H1 (cell line): Measurements from ENCODE around the gene MCC.

Source experiments
- ATF3 ChIP-seq: IDR thresholded peaks from 2 replicates; pipeline ENCODE4 v1.6.1; 2011; ENCODE audit warnings: low read depth, mild to moderate bottlenecking, low read length; ENCODE audit not compliant: insufficient read depth
- CEBPB ChIP-seq: IDR thresholded peaks from 2 replicates; pipeline ENCODE4 v1.6.1; 2012; ENCODE audit warnings: low read depth, low read length
- CTCF ChIP-seq, 3 experiments: IDR thresholded peaks; 1 replicate in 2 of 3; 2 replicates in 1 of 3; pipeline versions ENCODE4 v1.5.1 to v1.6.1; 2011; ENCODE audit warnings: low read length in 3 of 3, mild to moderate bottlenecking in 3 of 3, inconsistent platforms in 2 of 3, low read depth in 1 of 3, moderate library complexity in 1 of 3; ENCODE audit not compliant: insufficient read depth in 1 of 3; ENCODE audit errors: control extremely low read depth in 1 of 3
- EZH2 ChIP-seq: fragments of 200-600 bp; sonication (generic); IDR thresholded peaks from 2 replicates; pipeline ENCODE4 v1.7.1; 2012; ENCODE audit warnings: low read depth, mild to moderate bottlenecking, moderate library complexity, low read length, inconsistent platforms; ENCODE audit not compliant: severe bottlenecking
- RAD21 ChIP-seq, 2 experiments: IDR thresholded peaks in 1 of 2; conservative IDR thresholded peaks in 1 of 2; 2 replicates each; pipeline ENCODE4 v1.6.1; 2011; ENCODE audit warnings: low read depth in 2 of 2, low read length in 2 of 2, improper control_type of control experiment in 1 of 2, inconsistent platforms in 1 of 2, mild to moderate bottlenecking in 1 of 2, moderate library complexity in 1 of 2
- RBBP5 ChIP-seq: IDR thresholded peaks from 2 replicates; pipeline ENCODE4 v1.7.1; 2012; ENCODE audit warnings: low read depth, mild to moderate bottlenecking, inconsistent platforms, low read length, moderate library complexity, borderline replicate concordance
- RFX5 ChIP-seq: IDR thresholded peaks from 2 replicates; pipeline ENCODE4 v1.6.1; 2011; ENCODE audit warnings: low read depth, low read length, improper control_type of control experiment, borderline replicate concordance
- RXRA ChIP-seq: IDR thresholded peaks from 2 replicates; pipeline ENCODE4 v1.6.1; 2011; ENCODE audit warnings: low read depth, mild to moderate bottlenecking, low read length, moderate library complexity; ENCODE audit not compliant: insufficient read depth

GRCh38 chr5:113491022-113491421 is 2.8 kb upstream of the MCC start:
- TF ChIP-seq RXRA: no peak
- no peak for TF ChIP-seq CTCF (IDR thresholded peaks at IDR 0.05; ENCODE audit: control extremely low read depth in 1 of 3, insufficient read depth in 1 of 3, low read depth in 1 of 3, low read length in 3 of 3)
- no peak for TF ChIP-seq EZH2
- no peak for TF ChIP-seq RFX5
- no peak for TF ChIP-seq RAD21 (IDR thresholded peaks at IDR 0.05 in 1 of 2, conservative IDR thresholded peaks at IDR 0.05 in 1 of 2; ENCODE audit: low read depth in 2 of 2, low read length in 2 of 2)
- no peak for TF ChIP-seq RBBP5
- no peak for TF ChIP-seq CEBPB
- TF ChIP-seq ATF3: no peak
